GM15510 (cell line): ENCODE data around the gene KIF26B.

Experiments
- POLR2A ChIP-seq: IDR thresholded peaks from 3 replicates; pipeline ENCODE4 v1.6.1; 2011; ENCODE audit warnings: borderline replicate concordance; ENCODE audit not compliant: insufficient read length; ENCODE audit errors: extremely low read depth

Gene KIF26B

DNA sequence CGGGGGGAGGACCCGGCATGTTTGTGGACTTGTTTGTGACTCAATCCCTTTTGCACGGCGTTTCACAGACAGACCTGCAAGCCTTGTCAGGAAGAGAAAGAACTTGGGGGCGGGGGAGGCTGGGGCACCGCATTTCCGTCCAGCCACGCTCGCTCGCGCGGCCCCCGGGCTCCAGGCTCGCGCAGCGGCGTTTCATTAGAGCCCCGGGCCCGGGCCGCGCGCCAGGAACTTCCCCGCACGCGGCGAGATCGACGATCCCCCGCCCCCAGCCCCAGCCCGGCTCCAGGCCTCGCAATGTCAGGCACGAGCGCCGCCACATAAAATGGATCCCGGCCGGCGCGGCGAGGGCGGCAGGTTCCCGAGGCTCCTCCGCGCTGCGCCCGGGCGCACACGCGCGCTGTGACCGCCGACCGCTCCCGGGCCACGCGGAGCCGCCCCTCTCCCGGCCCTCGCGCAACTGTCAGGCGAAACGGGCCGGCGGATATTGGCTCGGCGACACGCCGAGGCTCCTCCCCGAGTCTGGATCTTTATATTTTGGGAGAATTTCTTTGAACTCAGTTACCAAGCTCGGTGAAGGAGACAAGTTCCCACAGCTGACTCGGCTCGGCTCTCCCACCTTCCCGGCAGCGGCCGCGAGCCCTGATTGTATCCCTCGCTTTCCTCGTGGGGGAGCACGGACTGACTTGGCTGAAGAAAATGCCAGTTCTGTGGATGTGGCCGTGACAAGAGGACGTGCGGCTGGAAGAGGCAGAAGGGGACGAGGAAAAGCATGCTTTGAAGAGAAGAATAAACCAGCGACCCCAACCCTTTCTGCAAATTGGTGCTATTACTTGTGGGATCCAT is at the start of gene KIF26B:
Gene KIF26B (plus strand): TSS at position 557 of the 843 bp plus-strand sequence. CDS start 440 bp downstream, outside the sequence.
- TF ChIP-seq POLR2A: no peak

DNA sequence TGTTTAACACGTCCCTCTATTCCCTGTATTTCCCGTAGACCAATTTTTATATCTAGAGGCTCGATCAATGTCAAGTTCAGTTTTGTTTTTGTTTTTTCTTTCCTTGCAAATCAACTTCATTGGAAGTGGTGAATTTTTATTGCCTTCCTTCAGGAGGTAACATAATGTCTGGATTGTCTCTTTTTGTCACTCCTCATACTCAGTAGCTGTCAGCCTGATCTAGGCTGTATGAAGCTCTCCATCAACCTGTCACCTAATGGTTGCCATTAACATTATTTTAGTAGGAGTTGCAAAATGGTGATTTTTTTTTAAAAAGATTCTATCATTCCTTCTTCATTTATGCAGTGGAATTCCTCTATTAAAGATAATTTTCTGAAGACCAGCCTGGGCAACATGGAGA is 49.7 kb upstream of the KIF26B start:
- no peak for TF ChIP-seq POLR2A

GRCh38 chr1:245105815-245106410 is 48.9 kb upstream of the KIF26B start:
- TF ChIP-seq POLR2A: no peak

- TF ChIP-seq POLR2A: no peak
These were observed 47.0 kb upstream of the KIF26B start for GRCh38 chr1:245107776-245108114.

- no peak for TF ChIP-seq POLR2A
These were observed 46.5 kb upstream of the KIF26B start for GRCh38 chr1:245108246-245108645.

GRCh38 chr1:245108909-245109308 is 45.9 kb upstream of the KIF26B start:
- no peak for TF ChIP-seq POLR2A

DNA sequence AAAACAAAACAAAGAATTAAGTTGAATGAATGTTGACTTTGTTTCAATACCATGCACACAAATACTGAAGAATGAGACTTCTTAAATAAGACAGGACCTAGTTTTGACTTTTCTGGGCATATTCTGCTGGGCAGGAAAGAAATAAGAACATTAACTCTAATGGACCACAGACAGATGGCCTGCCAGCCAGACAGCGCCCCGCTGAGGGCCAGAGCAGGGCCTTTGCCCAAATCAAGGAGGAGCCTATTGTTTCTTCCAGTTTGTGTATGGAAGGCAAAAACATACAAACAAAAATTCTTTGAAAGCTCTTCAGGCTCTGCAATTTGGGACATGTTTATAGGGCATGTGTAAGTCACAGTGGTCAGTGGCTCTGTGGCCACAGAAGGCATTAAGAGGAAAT is 44.4 kb upstream of the KIF26B start:
- no peak for TF ChIP-seq POLR2A

DNA sequence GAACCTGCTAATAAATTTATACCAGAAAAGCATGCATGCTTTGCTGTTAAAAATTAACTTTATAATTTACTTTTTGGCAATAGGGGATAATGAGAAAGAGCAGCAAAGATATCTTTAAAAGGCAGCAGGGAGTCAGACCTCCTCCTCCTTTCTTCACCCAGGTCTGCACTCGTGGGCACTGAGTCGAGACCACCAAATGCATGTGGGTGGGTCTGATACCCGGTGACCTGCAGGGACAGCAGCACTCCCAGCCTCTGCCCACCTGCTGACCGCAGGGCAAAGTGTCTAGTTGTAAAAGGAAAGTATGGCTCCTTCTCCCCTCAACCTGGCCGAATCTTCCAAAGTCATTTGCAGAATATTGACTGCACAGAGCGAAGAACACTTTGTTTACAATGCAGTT is 43.7 kb upstream of the KIF26B start:
- no peak for TF ChIP-seq POLR2A

DNA sequence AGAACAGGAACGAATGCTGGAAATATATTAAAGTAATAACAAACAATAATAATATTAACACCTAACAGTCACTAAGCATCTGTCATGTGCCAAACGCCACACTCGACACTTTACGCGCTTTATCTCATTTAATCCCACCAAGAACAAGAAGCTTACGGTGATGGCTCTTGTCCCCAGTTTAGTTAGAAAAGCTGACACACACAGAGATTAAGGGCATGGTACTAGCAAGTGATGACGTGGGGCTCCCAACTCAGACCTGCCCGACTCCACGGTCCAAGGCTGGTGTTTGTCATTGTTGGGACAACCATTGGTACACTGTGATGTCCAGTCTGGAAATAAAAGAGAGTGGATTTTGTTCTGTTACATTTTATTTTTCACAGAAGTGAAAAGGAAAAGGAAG is 41.1 kb upstream of the KIF26B start:
- no peak for TF ChIP-seq POLR2A

- TF ChIP-seq POLR2A: no peak
These were observed 38.7 kb upstream of the KIF26B start for GRCh38 chr1:245116131-245116530.

- TF ChIP-seq POLR2A: no peak
These were observed 38.0 kb upstream of the KIF26B start for GRCh38 chr1:245116751-245117150.

GRCh38 chr1:245118066-245118465 is 36.7 kb upstream of the KIF26B start:
- no peak for TF ChIP-seq POLR2A

DNA sequence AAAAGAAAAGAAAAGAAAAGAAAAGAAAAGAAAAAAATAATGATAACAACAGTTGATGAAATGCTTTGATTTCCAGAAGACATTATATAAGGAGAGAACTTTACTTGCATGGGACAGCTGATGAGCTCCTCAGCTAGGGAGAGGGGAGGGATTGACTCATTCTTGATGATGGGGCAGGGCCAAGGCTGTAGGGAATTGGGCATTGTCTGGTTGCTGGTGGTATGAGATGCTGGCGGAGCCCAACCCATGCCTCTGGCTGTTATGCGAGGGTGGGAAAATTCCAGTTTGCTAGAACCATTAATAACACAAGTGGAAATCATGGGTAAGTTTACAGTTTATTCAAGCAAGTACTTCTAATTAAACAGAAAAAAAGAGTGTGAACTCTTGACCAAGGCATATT is 36.0 kb upstream of the KIF26B start:
- no peak for TF ChIP-seq POLR2A

DNA sequence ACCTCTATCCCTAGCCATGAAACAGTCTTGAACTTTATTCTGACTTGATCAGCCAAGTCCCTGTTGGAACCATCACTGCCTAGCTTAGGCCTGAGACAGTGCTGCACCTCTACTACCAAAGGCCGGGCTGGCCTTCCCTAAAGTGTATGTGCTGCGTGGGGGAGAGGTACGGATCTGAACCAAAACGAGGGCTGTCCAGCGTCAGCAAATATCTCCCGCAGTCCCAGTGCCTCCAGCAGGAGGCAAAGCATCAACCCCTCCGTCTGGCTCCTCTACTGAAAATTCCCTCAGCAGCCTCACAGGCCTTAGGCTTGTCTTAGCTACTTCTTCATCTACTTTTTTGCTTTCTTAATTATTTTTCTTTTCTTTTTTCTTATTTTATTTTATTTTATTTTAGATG is 33.3 kb upstream of the KIF26B start:
- TF ChIP-seq POLR2A: no peak

DNA sequence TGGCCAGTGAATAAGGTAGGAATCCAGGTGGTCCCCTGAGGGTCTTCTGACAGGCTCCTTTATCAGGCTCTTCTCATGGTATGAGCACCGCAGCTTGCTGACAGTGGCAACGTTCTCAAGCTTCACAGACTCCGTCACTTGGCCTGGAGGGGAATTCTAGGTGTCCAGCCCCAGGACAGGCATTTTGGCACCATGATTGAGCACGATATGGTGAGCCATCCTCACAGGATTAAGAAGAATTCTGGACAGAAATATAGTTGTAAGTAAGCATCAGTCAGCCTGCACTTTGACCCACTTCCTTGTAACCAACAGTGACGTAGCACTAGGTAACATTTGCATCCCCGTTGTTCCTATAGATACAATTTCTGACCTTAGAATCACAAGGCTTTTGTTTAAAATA is 30.5 kb upstream of the KIF26B start:
- no peak for TF ChIP-seq POLR2A

DNA sequence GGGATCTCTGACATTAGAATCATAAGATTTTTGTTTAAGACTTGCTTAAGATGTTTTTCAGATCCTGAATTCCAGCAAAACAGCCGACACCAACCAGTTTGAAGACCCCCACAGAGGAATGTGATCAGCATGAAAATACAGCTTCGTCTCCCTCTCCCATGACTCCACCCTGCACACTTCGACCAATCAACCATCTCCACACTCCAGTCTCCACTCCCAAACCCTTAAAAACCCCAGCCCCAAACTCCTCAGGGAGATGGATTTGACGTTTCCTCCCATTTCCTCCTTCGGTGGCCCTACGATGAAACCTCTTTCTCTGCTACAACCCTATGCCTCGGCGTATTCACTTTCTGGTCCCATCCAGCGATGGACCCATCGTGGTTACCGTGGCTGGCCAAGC is 30.1 kb upstream of the KIF26B start:
- no peak for TF ChIP-seq POLR2A
